Measurements from ENCODE around the gene MTA1.

MTA1 gene

DNA sequence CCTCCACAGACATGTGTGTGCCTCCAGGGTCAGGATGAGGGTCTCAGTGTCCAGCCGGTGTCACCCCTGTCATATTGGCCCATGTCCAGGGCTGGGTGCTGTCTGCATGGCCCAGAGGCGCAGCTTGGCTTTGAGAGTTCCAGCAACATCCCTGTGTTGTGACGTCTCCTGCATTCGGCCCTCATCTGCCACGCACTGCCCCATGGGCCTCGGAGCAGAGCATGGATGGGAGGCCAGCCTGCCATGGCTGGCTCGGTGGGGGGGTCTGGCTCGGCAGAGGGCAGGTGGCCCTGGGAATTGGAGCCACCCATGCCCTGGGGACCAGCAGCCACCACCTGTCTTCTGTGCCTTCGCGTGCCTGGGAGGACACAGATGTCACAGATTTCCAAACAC lies 32.1 kb upstream of the MTA1 start:
- DNase-seq (ENCODE audit: low spot score): no peak

- DNase-seq (ENCODE audit: low spot score): no peak
Measured at GRCh38 chr14:105388110-105388951, 31.3 kb upstream of the MTA1 start.

- DNase-seq (ENCODE audit: low spot score): no peak
Measured at GRCh38 chr14:105388976-105389375, 30.7 kb upstream of the MTA1 start.

- no peak for DNase-seq (ENCODE audit: low spot score)
Measured at GRCh38 chr14:105389534-105389933, 30.1 kb upstream of the MTA1 start.

DNA sequence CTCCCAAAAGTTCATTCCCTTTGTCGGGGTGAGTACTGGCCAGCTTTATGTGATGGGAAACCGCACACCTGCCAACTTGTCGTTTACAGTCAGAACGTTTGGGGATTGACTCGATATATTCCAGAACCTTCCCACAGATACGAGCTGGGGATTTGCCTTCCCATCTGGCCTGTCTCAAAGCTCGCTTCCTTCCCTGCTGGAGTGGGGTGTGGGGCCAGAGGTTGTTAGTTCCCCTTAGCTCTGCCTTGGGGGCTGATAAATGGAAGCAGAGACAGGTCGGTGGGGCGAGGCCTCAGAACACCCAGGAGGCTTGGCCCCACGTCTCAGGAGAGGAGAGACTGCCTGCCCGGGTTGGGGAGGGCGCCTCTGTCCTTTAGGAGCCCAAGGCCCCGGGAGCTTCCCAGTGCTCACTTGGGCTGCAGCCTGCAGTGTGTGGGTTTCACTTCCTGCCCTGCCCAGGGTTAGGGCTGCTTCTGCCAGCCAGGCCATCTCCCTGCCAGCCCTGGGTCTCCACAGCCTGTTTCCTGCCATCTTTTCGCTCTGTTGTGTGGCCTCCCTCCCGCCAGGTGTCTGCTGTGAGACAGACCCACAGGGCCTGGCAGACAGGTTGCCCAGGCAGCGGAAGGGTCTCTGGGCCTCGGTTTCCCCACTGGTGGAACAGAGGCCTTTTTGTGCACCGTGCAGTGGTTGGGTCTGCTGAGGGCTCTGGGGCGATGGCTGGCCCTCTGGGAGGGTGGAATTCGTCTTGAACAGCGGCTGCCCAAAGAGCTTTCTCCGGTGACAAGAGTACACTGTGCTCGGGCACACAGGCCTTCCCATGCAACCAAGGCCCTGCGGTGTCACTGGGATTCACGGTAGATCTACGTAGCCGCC lies 29.4 kb upstream of the MTA1 start:
- DNase-seq (ENCODE audit: low spot score): no peak

GRCh38 chr14:105390849-105391500 lies 28.7 kb upstream of the MTA1 start:
- no peak for DNase-seq (ENCODE audit: low spot score)

DNA sequence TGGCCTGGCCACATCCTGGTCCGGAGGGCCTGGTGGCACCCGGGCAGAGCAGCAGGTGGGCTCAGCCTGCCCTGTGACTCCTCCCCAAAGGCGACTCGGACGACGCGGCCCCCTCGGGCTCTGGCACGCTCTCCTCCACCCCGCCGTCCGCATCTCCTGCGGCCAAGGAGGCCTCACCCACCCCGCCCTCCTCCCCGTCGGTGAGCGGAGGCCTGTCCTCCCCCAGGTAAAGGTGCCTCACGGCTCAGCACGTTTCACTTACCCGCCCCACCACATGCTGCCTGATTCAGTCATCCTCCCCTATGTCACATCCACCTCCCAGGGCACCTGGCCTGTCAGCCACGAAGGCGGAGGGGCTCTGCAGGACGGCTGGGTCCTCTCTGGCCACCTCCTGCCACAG lies 28.1 kb upstream of the MTA1 start:
- no peak for DNase-seq (ENCODE audit: low spot score)

DNA sequence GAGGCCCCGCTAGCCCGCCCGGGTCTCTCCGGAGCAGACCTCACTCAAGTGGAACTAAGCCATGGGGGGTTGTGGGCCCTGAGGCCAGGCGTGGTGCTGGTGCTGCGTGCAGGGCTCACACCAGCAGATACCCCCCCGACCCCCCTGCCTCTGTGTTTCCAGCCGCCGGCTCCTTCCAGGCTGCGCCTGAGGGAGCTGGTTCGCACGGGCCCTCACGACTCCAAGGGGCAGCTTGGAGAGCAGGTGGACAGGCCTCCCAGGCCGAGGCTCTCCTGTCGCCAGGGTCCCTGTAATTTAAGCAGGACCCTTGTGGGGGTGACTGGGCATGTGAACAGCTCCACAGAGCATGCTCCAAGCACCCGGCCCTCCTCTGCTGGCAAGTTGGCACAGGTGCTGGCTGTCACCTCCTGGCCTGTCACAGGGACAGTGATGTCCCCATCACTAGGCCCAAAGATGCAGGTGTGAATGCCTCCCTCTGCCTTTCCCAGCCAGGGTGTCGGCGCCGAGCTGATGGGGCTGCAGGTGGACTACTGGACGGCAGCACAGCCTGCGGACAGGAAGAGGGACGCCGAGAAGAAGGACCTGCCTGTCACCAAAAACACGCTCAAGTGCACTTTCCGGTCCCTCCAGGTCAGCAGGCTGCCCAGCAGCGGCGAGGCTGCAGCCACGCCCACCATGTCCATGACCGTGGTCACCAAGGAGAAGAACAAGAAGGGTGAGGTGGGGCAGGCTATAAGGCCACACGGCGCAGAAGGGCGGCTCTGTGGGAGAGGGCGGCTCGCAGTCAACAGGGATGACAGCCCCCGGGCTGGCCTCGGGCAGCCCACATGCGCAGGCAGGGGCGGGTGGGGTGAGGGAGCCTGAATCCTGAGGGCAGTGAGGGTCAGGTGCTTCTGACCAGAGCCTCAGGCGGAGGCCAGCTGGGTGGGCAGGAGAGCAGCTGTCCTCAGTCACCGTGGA lies 27.2 kb upstream of the MTA1 start:
- no peak for DNase-seq (ENCODE audit: low spot score)

DNA sequence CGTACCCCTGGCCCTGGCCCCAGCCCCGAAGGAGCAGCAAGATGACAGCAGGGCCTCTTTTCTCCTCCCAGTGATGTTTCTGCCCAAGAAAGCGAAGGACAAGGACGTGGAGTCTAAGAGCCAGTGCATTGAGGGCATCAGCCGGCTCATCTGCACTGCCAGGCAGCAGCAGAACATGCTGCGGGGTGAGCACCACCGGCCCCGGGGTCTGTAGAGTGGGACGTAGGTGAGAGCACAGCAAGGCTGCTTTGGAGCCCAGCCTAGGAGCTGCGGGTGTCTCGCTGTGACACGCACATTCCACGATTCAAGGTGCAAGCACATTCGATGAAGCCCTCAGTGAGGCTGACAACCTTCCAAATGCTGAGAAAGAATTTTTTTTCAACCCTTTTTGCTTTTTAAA lies 26.5 kb upstream of the MTA1 start:
- DNase-seq (ENCODE audit: low spot score): no peak

- no peak for DNase-seq (ENCODE audit: low spot score)
Measured at GRCh38 chr14:105394714-105395537, 24.7 kb upstream of the MTA1 start.

DNA sequence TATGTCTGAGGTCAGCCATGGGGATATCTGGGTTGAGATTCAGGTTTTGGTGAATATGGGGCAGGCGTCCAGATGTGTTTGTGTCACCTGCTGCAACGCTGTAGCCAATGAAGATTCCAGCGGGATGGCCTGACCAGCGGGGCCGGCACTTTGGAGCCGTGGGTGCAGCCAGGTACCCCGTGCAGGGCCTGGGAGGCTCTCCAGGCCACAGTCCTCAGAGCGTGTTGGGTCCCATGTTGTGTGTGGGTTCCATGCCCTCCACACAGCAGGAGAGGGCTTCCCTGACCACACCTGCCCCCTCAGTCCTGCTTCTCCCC lies 24.1 kb upstream of the MTA1 start:
- DNase-seq (ENCODE audit: low spot score): no peak

- no peak for DNase-seq (ENCODE audit: low spot score)
Measured at GRCh38 chr14:105397350-105397931, 22.2 kb upstream of the MTA1 start.

DNA sequence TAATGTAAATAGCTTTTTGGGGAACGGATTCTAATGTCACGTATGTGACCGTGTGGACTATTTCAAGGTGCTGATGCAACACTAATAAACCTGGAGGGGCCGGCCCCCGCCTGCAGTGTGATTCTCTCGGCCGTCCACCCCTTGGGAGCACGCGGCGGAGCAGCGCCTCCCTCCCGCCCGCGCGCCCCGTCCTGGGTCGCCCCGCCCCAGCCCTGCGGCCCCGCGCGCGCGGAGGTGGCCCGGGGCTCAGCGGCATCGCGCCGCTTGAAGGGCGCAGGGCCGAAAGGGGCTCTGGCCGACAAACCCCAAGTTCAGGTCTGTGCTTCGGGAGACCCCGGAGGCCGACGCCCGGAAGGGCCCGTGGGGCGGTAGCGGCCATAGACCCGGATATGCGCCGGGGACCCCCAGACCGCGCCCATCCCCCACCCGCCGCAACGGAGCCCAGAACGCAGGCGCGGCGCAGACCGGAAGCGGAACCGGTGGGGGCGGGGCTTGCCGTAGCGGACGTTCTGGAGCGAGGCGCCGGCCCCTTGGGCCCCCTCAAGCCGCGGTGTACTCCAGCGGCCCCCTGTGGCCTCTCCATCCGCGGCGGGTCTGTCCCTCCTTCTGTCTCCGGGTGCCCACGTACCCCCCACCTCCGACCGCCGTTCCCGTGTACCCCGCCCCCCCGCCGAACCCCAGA lies 21.4 kb upstream of the MTA1 start, which contains the start of gene TEX22:
TSS of gene TEX22 (plus strand) at position 495 of the 682 bp plus-strand sequence. CDS start 803 bp downstream, outside the sequence.
- peak; percentile 85 for DNase-seq (ENCODE audit: low spot score)

DNA sequence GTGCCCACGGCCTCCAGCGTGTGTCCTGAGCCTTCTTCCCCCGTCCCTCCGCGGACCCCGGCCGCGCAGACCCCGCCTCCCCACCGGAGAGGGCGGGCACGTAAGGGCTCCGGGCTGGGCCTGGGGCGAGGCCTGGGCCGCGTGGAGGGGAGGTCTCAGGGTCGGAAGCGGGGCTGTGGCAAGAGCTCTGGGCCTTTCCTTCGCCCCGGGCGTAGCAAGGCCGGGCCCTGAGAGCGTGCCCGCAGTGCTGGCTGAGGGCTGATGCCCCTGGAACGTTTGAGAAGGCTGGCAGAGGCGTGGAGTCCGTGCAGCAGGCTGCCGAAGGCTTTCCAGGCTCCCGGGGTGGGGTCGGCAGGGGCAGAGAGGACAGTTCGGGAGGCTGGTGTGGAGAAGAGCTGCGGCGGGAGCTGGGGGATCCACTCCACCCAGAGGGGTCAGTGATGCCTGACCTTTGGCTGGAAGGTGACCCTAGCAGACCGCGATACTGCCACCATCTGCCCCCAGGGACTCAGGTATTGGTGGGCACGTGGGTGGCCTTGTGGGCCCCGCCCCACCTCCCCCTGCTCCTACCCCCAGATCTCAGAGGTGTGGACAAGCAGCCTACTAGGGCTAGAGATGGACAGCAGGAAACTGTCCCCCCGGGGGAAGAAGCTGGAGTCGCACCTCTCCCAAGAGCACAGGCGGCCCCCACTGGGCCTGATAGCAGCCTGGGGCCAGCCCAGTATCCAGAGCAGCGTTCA lies 20.7 kb upstream of the MTA1 start:
- peak; percentile 71 for DNase-seq (ENCODE audit: low spot score)

GRCh38 chr14:105399466-105399775 lies 20.2 kb upstream of the MTA1 start:
- DNase-seq (ENCODE audit: low spot score): no peak

- no peak for DNase-seq (ENCODE audit: low spot score)
Measured at GRCh38 chr14:105400016-105400415, 19.6 kb upstream of the MTA1 start.

- DNase-seq (ENCODE audit: low spot score): no peak
Measured at GRCh38 chr14:105401699-105402098, 17.9 kb upstream of the MTA1 start.

GRCh38 chr14:105408592-105408991 lies 11.0 kb upstream of the MTA1 start:
- no peak for DNase-seq (ENCODE audit: low spot score)

GRCh38 chr14:105409364-105409763 lies 10.3 kb upstream of the MTA1 start:
- DNase-seq (ENCODE audit: low spot score): no peak
